ENCODE data around the gene FOSL1.

GRCh38 chr11:65925397-65925796, 25.2 kb upstream of the FOSL1 start:
- TF ChIP-seq CTCF (IDR thresholded peaks at IDR 0.05 in 2 of 3, conservative IDR thresholded peaks at IDR 0.05 in 1 of 3; ENCODE audit: borderline replicate concordance in 1 of 3, insufficient read depth in 1 of 3, low read depth in 2 of 3, low read length in 2 of 3) (no peak), EZH2 (IDR thresholded peaks at IDR 0.05) (no peak), ZBTB33 (IDR thresholded peaks at IDR 0.05; ENCODE audit: extremely low read depth, insufficient replicate concordance, low read length) (no peak), CEBPB (IDR thresholded peaks at IDR 0.05; ENCODE audit: low read depth) (no peak), YY1 (IDR thresholded peaks at IDR 0.05; ENCODE audit: extremely low read depth, insufficient replicate concordance, low read depth, low read length) (no peak)
